ENCODE data around the gene FNDC3B.

- no peak for TF ChIP-seq CTCF (IDR thresholded peaks at IDR 0.05; ENCODE audit: low read depth, low read length)
- no peak for TF ChIP-seq MYC (IDR thresholded peaks at IDR 0.05; ENCODE audit: low read depth, low read length)
- TF ChIP-seq POLR2A (IDR thresholded peaks at IDR 0.05; ENCODE audit: extremely low read depth, insufficient read length), result no peak
Observed at GRCh38 chr3:172282850-172283249, 243.5 kb downstream of the FNDC3B start.
